Sigmoid colon (tissue), 7 donors: ENCODE results near the gene ST6GALNAC2. TPM values are rescaled to one million over a fixed set of nuclear protein-coding genes. Genes with fewer than 3 reads are reported as not detected.
A peak's percentile ranks its signal among the peaks of the same experiment; 100 is the strongest.

Experiments used
- DNase-seq: peaks from one replicate; pipeline ENCODE4 v3.0.0-alpha.2; 2019
- H3K27ac ChIP-seq, 4 donors: fragments of 200-600 bp; sonication (generic); one replicate each; pipeline ENCODE4 v1.5.1; 2016 to 2019; ENCODE audit warnings: mild to moderate bottlenecking in 1 of 4
- H3K27me3 ChIP-seq, 3 donors: fragments of 200-600 bp; sonication (generic); one replicate each; pipeline ENCODE4 v1.5.1; 2019; ENCODE audit warnings: mild to moderate bottlenecking in 1 of 3
- H3K36me3 ChIP-seq, 4 donors: fragments of 200-600 bp; sonication (generic); one replicate each; pipeline ENCODE4 v1.5.1; 2016 to 2019
- H3K4me1 ChIP-seq, 4 donors: fragments of 200-600 bp; sonication (generic); one replicate each; pipeline ENCODE4 v1.5.1; 2017 to 2019
- H3K4me3 ChIP-seq, 4 donors: fragments of 200-600 bp; sonication (generic); one replicate each; pipeline ENCODE4 v1.5.1; 2017 to 2019; ENCODE audit warnings: mild to moderate bottlenecking in 2 of 4, moderate library complexity in 1 of 4
- H3K9me3 ChIP-seq, 4 donors: fragments of 200-600 bp in 3 of 4; sonication (generic) in 3 of 4; one replicate each; pipeline versions ENCODE4 v1.5.1 to v1.6.1; 2013 to 2019
- EP300 ChIP-seq, 4 donors: sonication (generic); formaldehyde crosslinking; IDR thresholded peaks; one replicate each; pipeline ENCODE4 v1.6.1; 2017; ENCODE audit warnings: antibody characterized with exemption in 4 of 4
- POLR2A ChIP-seq, 2 donors: fragments of 450-650 bp; IDR thresholded peaks; one replicate each; pipeline ENCODE4 v1.6.1; 2016; ENCODE audit warnings: antibody characterized with exemption in 2 of 2, mild to moderate bottlenecking in 2 of 2, moderate library complexity in 2 of 2
- POLR2AphosphoS5 ChIP-seq, 4 donors: sonication (generic); formaldehyde crosslinking; IDR thresholded peaks; one replicate each; pipeline ENCODE4 v1.6.1; 2017; ENCODE audit warnings: antibody characterized with exemption in 4 of 4
- WGBS, 2 donors: extraction: QIAGEN DNeasy Blood & Tissue Kit; methylation state at CpG; one replicate each; pipeline ENCODE4 v1.1.7; 2013; 5-methylcytosine and 5-hydroxymethylcytosine counted together
- intact Hi-C: fragments of 100-400 bp; cut with DNase I; formaldehyde crosslinking; loops from one replicate; pipeline ENCODE4 v1.15.1; 2023
- polyA plus RNA-seq, 3 donors: library from polyadenylated mRNA; stranded (reverse); fragments of 200-250 nt; gene quantifications; one replicate each; pipeline ENCODE4 v1.2.3, GENCODE V29; 2013
- total RNA-seq, 4 donors: library from RNA; depleted of rRNA; stranded (reverse); fragments of >200 nt; gene quantifications; one replicate each; pipeline ENCODE4 v1.1.0, GENCODE V29; 2016
- TF ChIP-seq, protein P1 (sequence below), 4 experiments: fragments of 450-650 bp in 3 of 4; fragments of 200-600 bp in 1 of 4; IDR thresholded peaks; one replicate each; pipeline ENCODE4 v1.5.1; 2016 to 2019; ENCODE audit warnings: antibody characterized with exemption in 4 of 4, mild to moderate bottlenecking in 3 of 4, moderate library complexity in 2 of 4
- donor health status: healthy with polysubstance abuse.
- donor health status: Bipolar disorder and iron deficiency.
- donor health status: healthy.

The ST6GALNAC2 gene
- total and polyA plus RNA-seq, 7 donors: 3.3 to 16.4 (median 5.4) TPM

DNA sequence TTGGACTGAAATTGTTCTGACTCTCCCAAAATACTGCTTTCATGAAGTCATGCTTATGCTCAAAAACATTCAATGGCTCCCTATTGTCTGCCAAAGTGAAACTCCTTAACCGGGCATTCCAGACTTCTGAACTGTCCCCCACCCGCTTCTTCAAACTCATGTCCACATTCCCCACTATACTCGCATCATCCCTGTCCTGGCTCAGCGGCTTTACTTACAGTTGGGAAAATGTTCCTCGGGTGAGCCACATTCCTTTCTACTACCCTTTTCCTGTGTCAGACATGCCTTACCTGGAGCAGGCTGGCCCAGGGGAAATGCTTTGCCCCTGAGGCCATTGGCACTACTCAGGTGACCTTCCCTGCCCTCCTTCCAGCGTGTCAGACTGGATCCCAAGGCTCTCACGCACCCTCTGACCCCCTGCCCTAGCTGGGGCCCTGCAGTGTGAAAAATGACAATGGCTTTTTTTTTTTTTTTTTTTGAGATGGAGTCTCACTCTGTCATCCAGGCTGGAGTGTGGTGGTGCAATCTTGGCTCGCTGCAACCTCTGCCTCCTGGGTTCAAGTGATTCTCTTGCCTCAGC lies 53.5 kb downstream of the ST6GALNAC2 start:
- WGBS, 2 donors: 72 to 85% methylated on average over 8 of the region's 8 CpGs
- Histone ChIP-seq H3K4me1 (peaks cover 0 to 52% (median 42%) of the 10 kb centered on the region in 4 donors), H3K27me3 (peaks cover 7 to 29% (median 14%) of the 10 kb centered on the region in 3 donors), H3K4me3 (no peak overlapping the region), H3K9me3 (no peaks in the 10 kb centered on the region), H3K36me3 (no peaks in the 10 kb centered on the region), H3K27ac (peak overlapping the region; percentile 80 to 82 (median 80))
- intact Hi-C loops: no loop called here
- DNase-seq: no peak
- TF ChIP-seq, protein P1, sequence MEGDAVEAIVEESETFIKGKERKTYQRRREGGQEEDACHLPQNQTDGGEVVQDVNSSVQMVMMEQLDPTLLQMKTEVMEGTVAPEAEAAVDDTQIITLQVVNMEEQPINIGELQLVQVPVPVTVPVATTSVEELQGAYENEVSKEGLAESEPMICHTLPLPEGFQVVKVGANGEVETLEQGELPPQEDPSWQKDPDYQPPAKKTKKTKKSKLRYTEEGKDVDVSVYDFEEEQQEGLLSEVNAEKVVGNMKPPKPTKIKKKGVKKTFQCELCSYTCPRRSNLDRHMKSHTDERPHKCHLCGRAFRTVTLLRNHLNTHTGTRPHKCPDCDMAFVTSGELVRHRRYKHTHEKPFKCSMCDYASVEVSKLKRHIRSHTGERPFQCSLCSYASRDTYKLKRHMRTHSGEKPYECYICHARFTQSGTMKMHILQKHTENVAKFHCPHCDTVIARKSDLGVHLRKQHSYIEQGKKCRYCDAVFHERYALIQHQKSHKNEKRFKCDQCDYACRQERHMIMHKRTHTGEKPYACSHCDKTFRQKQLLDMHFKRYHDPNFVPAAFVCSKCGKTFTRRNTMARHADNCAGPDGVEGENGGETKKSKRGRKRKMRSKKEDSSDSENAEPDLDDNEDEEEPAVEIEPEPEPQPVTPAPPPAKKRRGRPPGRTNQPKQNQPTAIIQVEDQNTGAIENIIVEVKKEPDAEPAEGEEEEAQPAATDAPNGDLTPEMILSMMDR (IDR thresholded peaks at IDR 0.05): no peak
- TF ChIP-seq EP300 (IDR thresholded peaks at IDR 0.05) (no peak), POLR2AphosphoS5 (IDR thresholded peaks at IDR 0.05) (no peak)

GRCh38 chr17:76531486-76532038 lies 54.1 kb downstream of the ST6GALNAC2 start:
- no peak for DNase-seq
- peaks cover 3 to 29% (median 8%) of the 10 kb centered on the region in 3 donors for H3K27me3 ChIP-seq
- H3K36me3 ChIP-seq: no peaks in the 10 kb centered on the region
- H3K9me3 ChIP-seq: no peaks in the 10 kb centered on the region
- no peak for TF ChIP-seq POLR2AphosphoS5 (IDR thresholded peaks at IDR 0.05)
- TF ChIP-seq EP300 (IDR thresholded peaks at IDR 0.05): no peak
- TF ChIP-seq, protein P1 (IDR thresholded peaks at IDR 0.05): no peak
- TF ChIP-seq POLR2A (IDR thresholded peaks at IDR 0.05): no peak
- H3K27ac ChIP-seq: peak overlapping the region; percentile 80 to 82 (median 80)
- H3K4me3 ChIP-seq: no peak overlapping the region
- peaks cover 0 to 48% (median 38%) of the 10 kb centered on the region in 4 donors for H3K4me1 ChIP-seq
- 81 to 85% methylated on average over 18 of the region's 18 CpGs for WGBS, 2 donors
- intact Hi-C loops: no loop called here

GRCh38 chr17:76530811-76531485 lies 54.7 kb downstream of the ST6GALNAC2 start:
- H3K4me1 ChIP-seq: peaks cover 0 to 48% (median 38%) of the 10 kb centered on the region in 4 donors
- H3K4me3 ChIP-seq: no peak overlapping the region
- H3K27me3 ChIP-seq: peaks cover 2 to 25% (median 3%) of the 10 kb centered on the region in 3 donors
- H3K27ac ChIP-seq: peak overlapping the region; percentile 80 to 82 (median 80)
- WGBS, 2 donors: 83% methylated on average over 32 of the region's 32 CpGs
- DNase-seq: no peak
- intact Hi-C loops: no loop called here
- no peaks in the 10 kb centered on the region for H3K9me3 ChIP-seq
- no peak for TF ChIP-seq POLR2A (IDR thresholded peaks at IDR 0.05)
- no peak for TF ChIP-seq EP300 (IDR thresholded peaks at IDR 0.05)
- TF ChIP-seq, protein P1 (IDR thresholded peaks at IDR 0.05): no peak
- no peak for TF ChIP-seq POLR2AphosphoS5 (IDR thresholded peaks at IDR 0.05)
- no peaks in the 10 kb centered on the region for H3K36me3 ChIP-seq

DNA sequence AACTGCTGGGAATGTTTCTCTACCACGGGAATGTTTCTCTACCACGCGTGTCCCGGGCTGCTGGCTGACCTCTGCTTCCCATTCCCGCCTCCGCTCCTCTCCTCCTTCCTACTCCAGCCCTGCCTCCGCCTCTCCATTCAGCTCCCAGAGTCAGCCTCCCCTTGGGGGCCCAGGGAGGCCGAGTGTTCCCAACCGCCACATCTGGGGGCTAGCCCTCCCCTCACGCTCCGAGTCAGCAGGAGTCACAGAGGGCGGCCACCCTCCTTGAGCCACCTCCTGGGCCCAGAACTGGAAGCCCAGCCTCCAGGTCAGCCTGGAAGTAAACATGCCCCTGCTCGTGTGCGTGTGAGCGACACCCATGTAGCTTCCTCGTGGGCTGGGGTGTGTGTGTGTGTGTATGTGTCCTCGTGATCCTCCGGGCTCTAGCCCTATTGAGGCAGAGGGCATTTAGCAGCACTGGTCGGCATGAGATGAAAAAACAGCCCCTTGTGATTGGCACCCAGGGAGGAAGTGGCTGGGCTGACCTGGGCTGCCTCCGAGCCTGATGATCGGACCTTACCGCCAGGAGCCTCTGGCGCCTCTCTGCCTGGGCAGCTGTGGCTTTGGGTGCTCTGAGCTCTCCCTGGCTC lies 55.5 kb downstream of the ST6GALNAC2 start:
- H3K9me3 ChIP-seq: no peaks in the 10 kb centered on the region
- intact Hi-C loops: no loop called here
- H3K36me3 ChIP-seq: no peaks in the 10 kb centered on the region
- H3K27ac ChIP-seq: peak overlapping the region; percentile 80 to 82 (median 80)
- 51 to 68% methylated on average over 23 of the region's 23 CpGs for WGBS, 2 donors
- no peak for TF ChIP-seq POLR2A (IDR thresholded peaks at IDR 0.05)
- no peak for TF ChIP-seq POLR2AphosphoS5 (IDR thresholded peaks at IDR 0.05)
- TF ChIP-seq, protein P1 (IDR thresholded peaks at IDR 0.05): no peak
- TF ChIP-seq EP300 (IDR thresholded peaks at IDR 0.05): no peak
- peaks cover 0 to 44% (median 38%) of the 10 kb centered on the region in 4 donors for H3K4me1 ChIP-seq
- H3K27me3 ChIP-seq: peaks cover 0 to 18% (median 3%) of the 10 kb centered on the region in 3 donors
- H3K4me3 ChIP-seq: no peak overlapping the region
- DNase-seq: peak; percentile 92
